ENCODE measurements around the gene NGF.

The NGF gene

GRCh38 chr1:115283681-115284146, 54.3 kb downstream of the NGF start:
- DNase-seq (ENCODE audit: low read depth in 1 of 2, low spot score in 1 of 2): no peak

GRCh38 chr1:115283249-115283648, 54.8 kb downstream of the NGF start:
- no peak for DNase-seq (ENCODE audit: low read depth in 1 of 2, low spot score in 1 of 2)

DNA sequence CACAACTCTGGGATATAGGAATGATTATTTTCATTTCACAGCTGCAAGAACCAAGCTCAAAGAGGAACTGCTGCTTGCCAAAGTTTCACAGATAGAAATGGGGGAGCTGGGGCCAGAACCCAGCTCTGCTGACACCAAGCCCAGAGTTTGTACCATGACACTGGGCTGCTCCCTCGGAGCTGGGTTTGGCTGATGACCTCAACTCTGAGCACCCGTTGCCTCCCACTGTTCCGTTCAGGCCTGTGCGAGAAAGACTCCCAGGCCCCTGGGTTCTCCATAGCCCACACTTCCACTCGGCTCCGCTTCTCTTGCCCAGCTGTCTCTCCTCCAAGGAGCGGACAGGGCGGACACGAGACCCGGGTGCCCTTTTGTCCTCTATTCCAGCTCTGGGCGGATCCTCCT, 55.2 kb downstream of the NGF start:
- DNase-seq (ENCODE audit: low read depth in 1 of 2, low spot score in 1 of 2): no peak

- no peak for DNase-seq (ENCODE audit: low read depth in 1 of 2, low spot score in 1 of 2)
These were observed 56.9 kb downstream of the NGF start for GRCh38 chr1:115281143-115281542.

GRCh38 chr1:115280064-115280463, 58.0 kb downstream of the NGF start:
- no peak for DNase-seq (ENCODE audit: low read depth in 1 of 2, low spot score in 1 of 2)

DNA sequence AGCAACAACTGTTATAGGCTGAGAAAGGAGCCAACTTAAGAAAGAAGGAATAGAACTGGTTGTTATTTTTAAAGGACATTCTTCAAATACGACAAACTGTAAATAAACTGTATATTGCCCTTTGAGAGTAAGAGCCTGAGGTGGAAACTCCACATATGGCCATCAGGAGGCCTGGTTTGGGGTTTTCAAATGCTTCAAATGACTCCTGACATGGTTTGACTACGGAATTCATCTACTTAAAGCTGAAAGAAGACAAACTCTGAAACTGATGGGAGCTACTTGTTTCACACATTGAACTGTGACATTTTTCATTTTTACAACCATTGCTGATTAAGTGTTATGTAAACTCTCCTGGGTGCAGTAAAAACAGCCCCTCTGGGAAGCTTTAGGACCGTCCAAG, 59.8 kb downstream of the NGF start:
- DNase-seq (ENCODE audit: low read depth in 1 of 2, low spot score in 1 of 2): no peak

GRCh38 chr1:115277276-115277675, 60.8 kb downstream of the NGF start:
- DNase-seq (ENCODE audit: low read depth in 1 of 2, low spot score in 1 of 2): no peak

DNA sequence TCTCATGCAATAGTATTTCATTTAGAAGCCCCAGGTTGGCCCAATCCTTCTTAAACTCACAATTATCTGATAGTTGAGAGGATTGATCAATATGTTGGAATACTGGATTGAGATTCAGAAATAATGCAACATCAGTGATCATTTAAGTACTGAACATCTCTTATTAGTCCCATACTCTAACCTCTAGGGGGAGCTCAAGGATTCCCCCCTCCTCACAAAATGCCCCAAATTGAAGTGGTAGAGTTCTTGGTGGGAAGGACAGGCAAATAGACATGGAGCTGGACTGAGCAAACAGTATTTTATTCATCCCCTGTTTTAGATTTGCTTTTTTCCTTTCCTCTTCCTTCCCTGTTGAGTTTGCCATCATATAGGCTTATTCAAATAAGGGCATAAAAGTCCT, 62.8 kb downstream of the NGF start:
- DNase-seq (ENCODE audit: low read depth in 1 of 2, low spot score in 1 of 2): no peak

- no peak for DNase-seq (ENCODE audit: low read depth in 1 of 2, low spot score in 1 of 2)
These were observed 63.6 kb downstream of the NGF start for GRCh38 chr1:115274467-115274866.

DNA sequence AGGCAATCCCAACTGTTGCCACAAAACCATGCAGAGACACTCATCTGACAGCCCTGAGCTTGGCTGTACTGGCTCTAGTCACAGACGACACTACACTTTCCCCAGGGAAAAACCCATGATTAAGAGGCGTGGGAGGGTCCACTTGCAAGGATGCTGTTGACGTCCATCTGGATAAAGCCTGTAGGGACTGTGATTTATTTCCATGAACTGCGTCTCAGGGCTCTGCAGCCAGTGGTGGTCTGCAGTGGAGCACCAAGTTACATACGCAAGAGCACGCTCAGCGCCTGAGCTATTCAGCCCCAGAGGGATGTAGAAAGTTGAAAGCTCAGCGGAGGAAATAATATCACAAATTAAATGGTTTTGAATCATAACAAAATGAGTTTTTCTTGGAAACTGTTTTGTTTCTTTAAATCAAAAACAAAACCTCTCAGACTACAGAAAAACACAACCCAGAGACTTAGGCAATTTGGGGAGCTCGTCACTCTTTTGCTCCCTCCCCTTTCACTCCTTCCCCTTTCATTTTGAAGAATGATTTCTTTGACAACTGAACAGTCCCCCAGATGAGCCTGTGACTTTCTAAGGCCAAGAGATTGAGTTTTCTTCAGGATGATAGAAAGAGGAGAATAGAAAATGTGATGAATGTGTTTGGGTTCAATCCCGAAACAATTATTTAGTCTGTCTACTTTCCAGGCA, 71.2 kb downstream of the NGF start:
- DNase-seq (ENCODE audit: low read depth in 1 of 2, low spot score in 1 of 2): no peak

- no peak for DNase-seq (ENCODE audit: low read depth in 1 of 2, low spot score in 1 of 2)
These were observed 73.0 kb downstream of the NGF start for GRCh38 chr1:115265099-115265498.

DNA sequence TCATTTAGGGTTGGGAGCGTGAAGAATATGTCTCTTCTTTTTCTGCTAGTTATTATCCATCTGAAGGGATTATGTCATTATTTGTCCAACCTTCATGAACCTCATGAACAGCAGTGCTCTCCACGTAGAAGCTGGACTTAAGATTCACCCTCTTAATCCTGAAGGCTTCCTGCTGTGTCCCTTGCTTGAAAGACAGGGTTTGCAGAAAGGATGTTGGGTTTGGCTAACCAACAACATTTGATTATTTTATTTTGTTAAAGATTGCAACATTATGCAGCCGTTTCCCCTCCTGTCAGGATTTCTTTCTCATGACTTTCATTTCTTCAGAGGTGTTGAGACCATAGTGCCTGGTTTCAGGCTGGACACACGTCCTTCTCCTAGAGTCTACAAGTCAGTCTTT, 75.2 kb downstream of the NGF start:
- DNase-seq (ENCODE audit: low read depth in 1 of 2, low spot score in 1 of 2): no peak

GRCh38 chr1:115261496-115261895, 76.6 kb downstream of the NGF start:
- DNase-seq (ENCODE audit: low read depth in 1 of 2, low spot score in 1 of 2): no peak

DNA sequence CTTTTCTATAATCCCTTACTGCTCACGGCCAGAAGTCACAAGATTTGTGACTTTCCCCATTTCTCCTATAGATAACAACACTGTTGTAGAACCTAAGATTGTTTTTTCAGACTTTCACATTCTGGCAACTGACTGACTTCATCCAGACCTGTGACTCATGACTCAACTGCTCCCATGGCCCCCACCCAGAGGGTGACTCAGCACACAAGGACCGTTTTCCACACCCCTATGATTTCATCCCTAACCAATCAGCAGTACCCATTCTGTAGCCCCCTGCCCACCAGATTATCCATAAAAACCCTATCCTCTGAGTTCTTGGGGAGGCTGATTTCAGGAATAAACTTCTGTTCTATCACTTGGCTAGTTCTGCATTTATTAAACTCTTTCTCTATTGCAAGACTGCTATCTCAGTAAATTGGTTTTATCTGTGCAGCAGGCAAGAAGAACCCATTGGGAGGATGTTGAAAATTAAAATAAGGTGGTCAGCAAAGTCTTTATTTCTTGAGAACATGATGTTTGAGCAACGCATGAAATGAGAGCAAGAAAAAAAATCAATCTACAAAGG, 79.7 kb downstream of the NGF start:
- no peak for DNase-seq (ENCODE audit: low read depth in 1 of 2, low spot score in 1 of 2)

DNA sequence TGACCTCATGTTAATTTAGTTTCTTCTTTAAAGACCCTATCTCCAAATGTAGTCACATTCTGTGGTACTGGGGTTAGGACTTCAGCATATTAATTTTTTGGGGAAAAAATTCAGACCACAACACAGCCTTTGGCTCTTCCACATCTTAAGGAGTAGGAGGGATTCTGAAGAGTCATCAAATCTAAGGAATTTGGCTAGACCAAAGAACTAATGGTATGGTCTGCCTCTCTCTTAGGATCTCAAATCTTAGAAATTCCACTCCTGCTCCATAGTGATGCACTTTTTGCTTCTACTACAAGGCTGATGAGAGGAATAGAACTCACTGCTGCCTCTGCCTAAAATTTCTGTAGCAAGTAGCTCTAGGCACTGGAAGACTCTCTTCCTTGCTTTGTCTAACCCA, 80.5 kb downstream of the NGF start:
- no peak for DNase-seq (ENCODE audit: low read depth in 1 of 2, low spot score in 1 of 2)

DNA sequence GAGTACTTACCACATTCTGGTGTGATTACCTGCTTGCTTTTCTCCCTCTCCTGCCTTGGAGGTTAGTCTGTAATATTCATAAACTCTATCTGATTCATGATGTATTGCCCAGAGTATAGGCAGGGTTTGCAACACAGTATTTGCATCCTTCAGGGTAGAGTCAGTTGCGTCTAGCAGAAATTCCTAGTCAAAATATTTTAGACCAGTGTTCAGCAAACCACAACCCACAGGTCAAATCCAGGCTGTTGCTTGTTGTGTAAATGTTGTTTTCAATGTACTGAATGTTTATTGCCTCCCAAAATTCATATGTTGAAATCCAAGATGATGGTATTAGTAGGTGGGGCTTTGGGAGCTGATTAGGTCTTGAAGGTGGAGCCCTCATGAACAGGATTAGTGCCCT, 82.9 kb downstream of the NGF start:
- no peak for DNase-seq (ENCODE audit: low read depth in 1 of 2, low spot score in 1 of 2)

- no peak for DNase-seq (ENCODE audit: low read depth in 1 of 2, low spot score in 1 of 2)
These were observed 85.5 kb downstream of the NGF start for GRCh38 chr1:115252585-115252984.

- no peak for DNase-seq (ENCODE audit: low read depth in 1 of 2, low spot score in 1 of 2)
These were observed 86.2 kb downstream of the NGF start for GRCh38 chr1:115251856-115252255.

DNA sequence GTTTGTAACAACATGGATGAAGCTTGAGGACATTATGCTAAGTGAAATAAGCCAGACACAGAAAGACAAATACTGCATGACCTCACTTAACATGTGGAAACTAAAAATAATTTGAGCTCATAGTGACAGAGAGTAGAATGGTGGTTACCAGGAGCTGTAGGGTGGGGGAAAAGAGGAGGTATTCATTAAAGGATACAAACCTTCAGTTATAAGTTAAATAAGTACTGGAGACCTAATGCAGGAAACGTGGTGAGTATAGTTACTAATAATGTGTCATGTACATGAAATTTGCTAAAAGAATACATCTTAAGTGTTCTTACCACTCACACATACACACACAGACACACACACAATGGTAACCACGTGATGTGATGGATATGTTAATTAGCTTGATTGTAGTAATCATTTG, 86.7 kb downstream of the NGF start:
- DNase-seq (ENCODE audit: low read depth in 1 of 2, low spot score in 1 of 2): no peak

GRCh38 chr1:115246526-115246925, 91.5 kb downstream of the NGF start:
- no peak for DNase-seq (ENCODE audit: low read depth in 1 of 2, low spot score in 1 of 2)

DNA sequence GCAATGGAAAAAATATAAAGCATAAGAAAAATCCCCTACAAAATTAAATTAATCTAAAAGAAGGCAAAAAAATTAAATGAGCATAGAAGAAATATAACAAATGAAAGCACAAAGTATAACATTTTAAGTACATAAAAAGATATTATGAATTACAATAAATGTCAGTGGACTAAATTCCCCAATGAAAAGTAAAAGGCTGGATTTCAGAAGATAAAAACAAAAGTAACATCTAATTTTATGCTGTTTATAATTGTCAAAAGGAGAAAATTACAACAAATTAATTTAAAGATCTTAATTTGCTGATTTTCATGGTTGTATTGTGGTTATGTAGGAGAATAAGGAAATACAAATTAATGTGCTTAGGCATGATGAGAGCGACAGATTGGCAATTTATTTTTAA, 92.8 kb downstream of the NGF start:
- no peak for DNase-seq (ENCODE audit: low read depth in 1 of 2, low spot score in 1 of 2)

GRCh38 chr1:115242543-115242942, 95.5 kb downstream of the NGF start:
- DNase-seq (ENCODE audit: low read depth in 1 of 2, low spot score in 1 of 2): no peak

DNA sequence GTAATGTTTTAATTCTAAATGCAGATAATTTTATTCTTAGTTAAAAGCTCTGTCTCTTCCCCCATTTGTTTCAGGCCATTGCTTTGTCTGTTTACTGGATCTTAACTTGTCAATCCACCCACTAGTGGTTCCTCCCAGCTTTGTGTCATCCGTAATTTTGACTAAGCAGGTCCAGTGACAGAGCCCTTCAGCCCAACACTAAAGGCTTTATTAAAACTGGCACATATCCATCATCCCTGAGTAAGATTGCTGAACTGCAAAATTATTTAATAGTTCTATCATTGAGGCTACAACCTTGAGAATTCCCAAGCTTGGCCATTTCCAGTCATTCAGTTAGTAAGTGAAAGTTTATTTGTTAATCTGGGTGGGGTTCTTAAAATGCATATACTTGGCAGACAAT, 96.7 kb downstream of the NGF start:
- DNase-seq (ENCODE audit: low read depth in 1 of 2, low spot score in 1 of 2): no peak
